ENCODE measurements around the gene COX6B2.

GRCh38 chr19:55379174-55379573 is 24.7 kb upstream of the COX6B2 start:
- TF ChIP-seq CTCF (IDR thresholded peaks at IDR 0.05) (no peak), POLR2A (IDR thresholded peaks at IDR 0.05) (no peak)

All from uterus (tissue), 2 donors.